Adrenal gland (tissue), 12 donors: ENCODE results near the gene CRISPLD2. TPM values are rescaled to one million over a fixed set of nuclear protein-coding genes. Genes with fewer than 3 reads are reported as not detected.

ENCODE experiments used
- DNase-seq, 7 donors: peaks; one replicate each; pipeline ENCODE4 v3.0.0-alpha.2; 2019 to 2020
- H3K27ac ChIP-seq, 5 donors: fragments of 200-600 bp; sonication (generic) in 4 of 5; 1 replicate in 3 of 5; 2 replicates in 2 of 5; pipeline versions ENCODE4 v1.5.1 to v1.8.0; 2016 to 2020; ENCODE audit warnings: mild to moderate bottlenecking in 1 of 5
- H3K27me3 ChIP-seq: fragments of 200-600 bp; 2 replicates; pipeline ENCODE4 v1.8.0; 2021
- H3K36me3 ChIP-seq, 2 donors: fragments of 200-600 bp; replicated peaks in 1 of 2; 1 replicate in 1 of 2; 2 replicates in 1 of 2; pipeline versions ENCODE4 v1.5.1 to v1.8.0; 2018 to 2022
- H3K4me1 ChIP-seq, 2 donors: fragments of 200-600 bp; replicated peaks in 1 of 2; 1 replicate in 1 of 2; 2 replicates in 1 of 2; pipeline versions ENCODE4 v1.5.1 to v1.8.0; 2018 to 2021
- H3K4me3 ChIP-seq, 4 donors: fragments of 200-600 bp; sonication (generic) in 3 of 4; one replicate each; pipeline ENCODE4 v1.5.1; 2016 to 2018
- H3K9me3 ChIP-seq, 3 donors: fragments of 200-600 bp; sonication (generic) in 1 of 3; replicated peaks in 1 of 3; 1 replicate in 2 of 3; 2 replicates in 1 of 3; pipeline versions ENCODE4 v1.5.1 to v1.8.0; 2016 to 2021
- POLR2A ChIP-seq, 2 donors: fragments of 450-650 bp; IDR thresholded peaks; one replicate each; pipeline ENCODE4 v1.6.1; 2017; ENCODE audit warnings: antibody characterized with exemption in 2 of 2, mild to moderate bottlenecking in 2 of 2, moderate library complexity in 1 of 2
- WGBS, 4 donors: extraction: QIAGEN DNeasy Blood & Tissue Kit in 2 of 4; methylation state at CpG; one replicate each; pipeline versions ENCODE4 v1.1.5 to v1.1.7; 2013 to 2017; 5-methylcytosine and 5-hydroxymethylcytosine counted together
- intact Hi-C, 2 donors: fragments of 100-400 bp; cut with DNase I; formaldehyde crosslinking; loops; one replicate each; pipeline versions ENCODE4 v1.14.1 to v1.15.0; 2022 to 2023
- polyA plus RNA-seq, 3 donors: library from polyadenylated mRNA; stranded (reverse); fragments of 200-250 nt in 2 of 3; fragments of 350-450 nt in 1 of 3; fragmentation: Illumina TruSeq in 1 of 3; extraction: RNeasy Lipid Tissue Mini Kit (QIAGEN cat#74804) in 1 of 3; gene quantifications; one replicate each; pipeline ENCODE4 v1.2.3, GENCODE V29; 2013 to 2014
- total RNA-seq, 9 donors: library from RNA; depleted of rRNA in 4 of 9; stranded (reverse); fragments of >200 nt in 4 of 9; fragments of 120-200 nt in 1 of 9; fragmentation: NEBNext Ultra II Directional in 1 of 9; extraction: Animal tissue kit (Norgen Biotek cat#: 25700) in 1 of 9; gene quantifications; one replicate each; pipeline versions ENCODE4 v1.1.0 to v1.2.4, GENCODE V29; 2013 to 2023
- TF ChIP-seq, protein P1 (sequence below), 6 experiments: fragments of 450-650 bp in 4 of 6; fragments of 200-600 bp in 2 of 6; sonication (generic) in 1 of 6; IDR thresholded peaks; 1 replicate in 5 of 6; 2 replicates in 1 of 6; pipeline versions ENCODE4 v1.5.1 to v1.8.0; 2016 to 2021; ENCODE audit warnings: antibody characterized with exemption in 6 of 6, mild to moderate bottlenecking in 2 of 6, moderate library complexity in 1 of 6
- donor health status: healthy with polysubstance abuse.
- donor health status: Bipolar disorder and iron deficiency.
- donor health status: DM: yes; HTN: yes; CAD: no.
- donor health status: DM: no; HTN: no; CAD: no.
- donor health status: DM: no; HTN: no; CAD: no.
- donor health status: DM: yes; HTN: yes; CAD: no.

Gene CRISPLD2
- total and polyA plus RNA-seq, 12 donors: 2.1 to 362 (median 57.5) TPM

DNA sequence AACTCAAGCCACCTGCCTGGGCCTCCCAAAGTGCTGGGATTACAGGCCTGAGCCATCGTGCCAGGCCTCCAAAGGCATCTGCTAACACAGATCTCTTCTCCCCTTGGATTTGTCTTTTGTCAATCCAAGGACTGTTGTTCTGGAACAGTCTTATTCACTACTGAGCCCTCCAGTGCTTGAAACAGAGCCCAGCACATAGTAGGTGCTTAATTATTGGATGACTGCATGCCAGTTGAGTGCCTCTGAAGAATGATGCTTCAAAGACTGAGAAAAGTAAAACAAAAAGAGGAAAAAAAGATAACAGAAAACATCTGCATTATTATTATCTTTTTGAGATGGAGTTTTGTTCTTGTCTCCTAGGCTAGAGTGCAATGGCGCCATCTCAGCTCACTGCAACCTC, 1.7 kb upstream of the CRISPLD2 start:
- Histone ChIP-seq H3K27ac (no peak overlapping the region), H3K27me3 (peaks cover 4% of the 10 kb centered on the region), H3K4me3 (no peak overlapping the region), H3K36me3 (no peaks in the 10 kb centered on the region), H3K9me3 (no peaks in the 10 kb centered on the region), H3K4me1 (peaks cover 0 to 16% of the 10 kb centered on the region in 2 donors)
- intact Hi-C loops: no loop called here
- DNase-seq: no peak
- TF ChIP-seq, protein P1, sequence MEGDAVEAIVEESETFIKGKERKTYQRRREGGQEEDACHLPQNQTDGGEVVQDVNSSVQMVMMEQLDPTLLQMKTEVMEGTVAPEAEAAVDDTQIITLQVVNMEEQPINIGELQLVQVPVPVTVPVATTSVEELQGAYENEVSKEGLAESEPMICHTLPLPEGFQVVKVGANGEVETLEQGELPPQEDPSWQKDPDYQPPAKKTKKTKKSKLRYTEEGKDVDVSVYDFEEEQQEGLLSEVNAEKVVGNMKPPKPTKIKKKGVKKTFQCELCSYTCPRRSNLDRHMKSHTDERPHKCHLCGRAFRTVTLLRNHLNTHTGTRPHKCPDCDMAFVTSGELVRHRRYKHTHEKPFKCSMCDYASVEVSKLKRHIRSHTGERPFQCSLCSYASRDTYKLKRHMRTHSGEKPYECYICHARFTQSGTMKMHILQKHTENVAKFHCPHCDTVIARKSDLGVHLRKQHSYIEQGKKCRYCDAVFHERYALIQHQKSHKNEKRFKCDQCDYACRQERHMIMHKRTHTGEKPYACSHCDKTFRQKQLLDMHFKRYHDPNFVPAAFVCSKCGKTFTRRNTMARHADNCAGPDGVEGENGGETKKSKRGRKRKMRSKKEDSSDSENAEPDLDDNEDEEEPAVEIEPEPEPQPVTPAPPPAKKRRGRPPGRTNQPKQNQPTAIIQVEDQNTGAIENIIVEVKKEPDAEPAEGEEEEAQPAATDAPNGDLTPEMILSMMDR (IDR thresholded peaks at IDR 0.05): no peak
- TF ChIP-seq POLR2A (IDR thresholded peaks at IDR 0.05): no peak
- WGBS, 4 donors: 62 to 86% (median 79%) methylated on average over 2 of the region's 2 CpGs

DNA sequence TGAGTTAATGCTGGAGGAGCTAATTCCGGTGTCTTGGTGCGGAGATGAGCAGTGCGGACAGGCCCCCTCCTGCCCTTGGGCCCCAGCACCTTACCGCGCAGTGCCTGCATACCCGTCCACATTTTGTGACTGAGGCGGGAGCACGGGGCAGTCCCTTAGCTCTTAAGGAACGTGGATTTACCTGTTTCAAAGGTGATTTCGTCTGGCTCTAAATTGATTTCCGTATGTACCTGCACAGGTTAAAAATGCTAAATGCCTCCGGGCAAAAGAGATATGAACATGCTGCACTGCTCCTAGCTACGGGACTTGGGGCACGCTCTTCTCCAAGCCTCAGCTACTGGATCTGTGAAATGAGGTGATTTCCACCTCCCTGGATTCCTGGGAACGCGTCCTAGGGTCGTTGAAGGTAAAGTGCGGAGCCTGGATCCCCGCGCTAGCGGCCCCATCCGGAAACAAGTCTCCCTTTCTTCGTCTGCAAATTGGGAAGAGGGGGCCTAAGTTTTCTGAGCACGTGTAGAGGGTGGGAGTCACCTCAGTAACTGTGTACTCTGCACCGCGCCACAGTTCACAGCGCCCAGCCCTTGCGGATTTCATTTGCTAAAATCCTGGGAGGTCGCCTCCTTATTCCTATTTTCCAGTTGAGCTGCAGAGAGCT, 669 bp upstream of the CRISPLD2 start:
- Histone ChIP-seq H3K4me1 (peaks cover 0 to 16% of the 10 kb centered on the region in 2 donors), H3K9me3 (no peaks in the 10 kb centered on the region), H3K36me3 (no peaks in the 10 kb centered on the region), H3K27ac (no peak overlapping the region), H3K4me3 (peak overlapping the region in 1 of 4 donors; percentile 56), H3K27me3 (peaks cover 10% of the 10 kb centered on the region)
- no peak for TF ChIP-seq POLR2A (IDR thresholded peaks at IDR 0.05)
- TF ChIP-seq, protein P1 (IDR thresholded peaks at IDR 0.05): no peak
- intact Hi-C loops: no loop called here
- 61 to 72% (median 64%) methylated on average over 24 to 29 of the region's 29 CpGs for WGBS, 4 donors
- DNase-seq: no peak

DNA sequence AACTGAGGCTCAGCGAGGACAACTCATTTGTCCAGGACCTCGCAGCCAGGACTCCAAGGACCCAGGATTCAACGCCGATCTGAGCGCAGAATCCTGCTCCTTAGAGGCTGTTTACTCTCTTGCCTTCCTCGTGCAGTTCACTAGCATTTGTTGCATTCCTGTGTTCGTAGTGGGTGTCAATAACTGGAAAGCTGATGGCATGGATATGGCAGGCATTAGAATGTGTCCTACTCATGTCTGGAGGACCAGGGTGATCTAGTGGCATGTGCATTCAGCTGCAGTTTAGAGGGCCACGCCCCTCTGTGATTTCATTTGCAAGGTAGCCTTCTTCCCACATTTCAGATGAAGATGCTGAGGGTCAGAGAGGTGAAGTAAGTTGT, 510 bp downstream of the CRISPLD2 start:
- 37 to 63% (median 57%) methylated on average over 2 to 8 of the region's 8 CpGs for WGBS, 4 donors

DNA sequence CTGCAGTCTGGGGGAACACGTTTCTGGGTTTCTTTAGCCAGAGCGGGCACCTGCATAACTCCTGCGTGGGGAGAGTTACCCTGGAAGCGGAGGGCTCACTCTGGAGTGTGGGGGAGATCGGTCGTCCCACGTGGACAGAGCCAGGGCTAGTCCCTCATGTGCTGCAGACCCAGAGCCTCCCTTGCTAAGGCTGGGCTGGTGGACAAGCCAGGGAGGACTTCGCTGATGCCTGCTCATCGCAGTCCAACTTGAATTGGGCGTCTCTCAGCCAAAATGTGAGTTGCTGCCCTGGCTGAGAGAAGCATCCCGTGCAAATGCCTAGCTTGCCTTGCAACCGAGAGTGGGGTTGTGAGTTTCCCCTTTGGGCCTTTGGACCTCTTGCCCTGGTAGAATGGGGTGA, 986 bp downstream of the CRISPLD2 start:
- TF ChIP-seq, protein P1 (IDR thresholded peaks at IDR 0.05): no peak
- no peak for TF ChIP-seq POLR2A (IDR thresholded peaks at IDR 0.05)
- H3K27ac ChIP-seq: peak overlapping the region in 3 of 5 donors; percentile 21 to 89 (median 74)
- H3K27me3 ChIP-seq: peaks cover 10% of the 10 kb centered on the region
- peaks cover 0 to 16% of the 10 kb centered on the region in 2 donors for H3K4me1 ChIP-seq
- H3K9me3 ChIP-seq: no peaks in the 10 kb centered on the region
- no peaks in the 10 kb centered on the region for H3K36me3 ChIP-seq
- intact Hi-C loops: no loop called here
- no peak for DNase-seq
- H3K4me3 ChIP-seq: peak overlapping the region in 2 of 4 donors; percentile 1 to 56
- 60 to 71% (median 66%) methylated on average over 3 to 12 of the region's 12 CpGs; no CpG with 5 or more reads in 1 of the 4 donors for WGBS, 4 donors

More for the DNA sequence above, 510 bp downstream of the CRISPLD2 start:
- peak overlapping the region in 2 of 4 donors; percentile 1 to 56 for H3K4me3 ChIP-seq
- TF ChIP-seq, protein P1 (IDR thresholded peaks at IDR 0.05): no peak
- no peak for TF ChIP-seq POLR2A (IDR thresholded peaks at IDR 0.05)
- intact Hi-C loops: no loop called here
- no peaks in the 10 kb centered on the region for H3K36me3 ChIP-seq
- H3K27me3 ChIP-seq: peaks cover 10% of the 10 kb centered on the region
- H3K9me3 ChIP-seq: no peaks in the 10 kb centered on the region
- DNase-seq: no peak
- H3K27ac ChIP-seq: peak overlapping the region in 3 of 5 donors; percentile 21 to 89 (median 74)
- peaks cover 0 to 16% of the 10 kb centered on the region in 2 donors for H3K4me1 ChIP-seq
